GM21390 (cell line): ENCODE data around the gene PLD5.
"Not testable (repeated sequence)": the region's sequence is repeated elsewhere in the genome, so short reads cannot be mapped to it uniquely, and the experiment has no call there.

Experiments
- ATAC-seq: cut with Tn5 transposase; IDR thresholded peaks from one replicate; pipeline ENCODE4 v1.9.1; 2021; ENCODE audit not compliant: unreplicated experiment

PLD5 gene

DNA sequence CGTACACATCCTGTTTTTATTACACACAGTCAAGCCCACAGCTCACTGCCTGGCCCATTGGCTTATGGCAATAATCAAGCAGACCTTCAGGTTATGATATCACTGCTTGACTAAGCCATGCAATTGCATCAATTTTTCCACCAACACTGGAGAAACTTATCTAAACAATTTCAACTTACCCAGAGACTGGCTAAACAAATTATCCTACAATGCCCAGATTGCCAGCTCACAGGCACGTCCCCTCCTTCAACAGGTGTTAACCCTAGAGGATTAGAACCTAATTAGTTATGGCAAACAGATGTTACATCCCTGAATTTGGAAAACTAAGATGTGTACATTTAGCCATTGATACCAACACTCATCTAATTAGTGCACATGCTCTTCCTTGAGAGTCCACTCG lies 310.0 kb downstream of the PLD5 start:
- ATAC-seq: not testable (repeated sequence)

DNA sequence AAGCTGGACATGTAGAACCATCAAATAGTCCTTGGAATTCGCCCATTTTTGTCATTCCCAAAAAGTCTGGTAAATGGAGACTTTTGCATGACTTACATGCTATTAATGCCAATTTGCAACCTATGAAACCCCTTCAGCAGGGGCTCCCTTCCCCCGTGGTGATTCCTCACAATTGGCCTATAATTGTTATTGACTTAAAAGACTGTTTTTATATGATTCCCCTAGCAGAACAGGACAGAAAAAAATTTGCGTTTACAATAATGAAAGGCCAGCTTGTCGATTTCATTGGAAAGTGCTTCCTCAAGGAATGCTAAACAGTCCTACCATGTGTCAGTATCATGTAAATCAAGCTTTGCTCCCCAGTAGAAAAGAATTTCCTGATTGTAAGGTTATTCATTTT lies 311.5 kb downstream of the PLD5 start:
- ATAC-seq: not testable (repeated sequence)

DNA sequence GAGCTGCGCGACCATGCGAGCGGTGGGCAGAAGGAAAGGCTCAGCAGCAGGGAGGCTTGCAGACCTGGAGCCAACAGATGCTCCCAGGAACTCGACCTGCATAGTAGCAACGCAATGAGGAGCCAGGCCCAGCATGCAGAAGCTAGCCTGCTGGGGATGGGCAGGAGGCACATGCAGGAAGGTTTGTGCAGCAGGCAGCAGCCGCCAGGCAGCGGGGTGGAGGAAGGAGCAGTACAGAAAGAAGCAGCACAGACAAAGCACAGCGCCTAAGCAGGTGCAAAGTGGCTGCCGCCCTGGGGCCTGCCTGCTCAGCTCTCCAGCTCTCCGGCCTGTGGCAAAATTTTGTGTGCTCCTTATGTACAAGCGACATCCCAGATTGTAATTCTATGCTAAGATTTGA lies 312.1 kb downstream of the PLD5 start:
- ATAC-seq: no peak

DNA sequence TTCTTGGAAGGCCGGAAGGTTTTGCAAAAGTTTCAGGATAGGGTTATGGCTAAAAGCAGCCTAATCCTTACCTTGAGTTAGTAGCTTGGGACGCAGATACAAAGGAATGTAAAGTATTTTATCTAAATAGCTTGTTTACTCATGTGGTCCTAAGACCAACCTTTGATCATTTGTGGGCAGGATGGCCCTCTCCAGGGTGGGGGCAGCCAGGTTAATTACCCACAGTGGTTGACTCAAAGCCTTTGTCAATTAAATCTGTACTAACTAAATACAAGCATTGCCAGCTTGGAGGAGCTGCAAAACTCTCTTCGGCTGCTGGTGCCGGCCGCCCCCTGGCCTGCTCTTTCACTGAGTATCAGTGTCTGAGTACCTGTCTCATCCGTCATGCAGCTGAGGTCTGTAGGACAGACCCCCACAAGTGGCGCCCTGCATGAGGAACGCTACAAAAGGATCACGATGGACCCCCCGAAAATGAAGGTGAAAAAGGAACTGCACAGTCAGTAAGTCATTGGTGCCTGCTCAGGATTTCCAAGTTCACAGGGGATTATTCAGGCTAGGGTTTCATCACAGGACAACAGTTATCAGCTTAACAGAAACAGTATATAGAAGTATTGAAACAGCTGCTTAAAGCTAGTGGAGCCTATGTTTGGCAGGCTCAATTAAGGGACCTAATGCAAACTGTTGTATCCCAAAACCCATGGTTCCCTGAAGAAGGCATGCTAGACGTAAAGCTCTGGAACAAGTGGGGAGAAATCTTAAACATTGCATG lies 313.1 kb downstream of the PLD5 start:
- no peak for ATAC-seq

DNA sequence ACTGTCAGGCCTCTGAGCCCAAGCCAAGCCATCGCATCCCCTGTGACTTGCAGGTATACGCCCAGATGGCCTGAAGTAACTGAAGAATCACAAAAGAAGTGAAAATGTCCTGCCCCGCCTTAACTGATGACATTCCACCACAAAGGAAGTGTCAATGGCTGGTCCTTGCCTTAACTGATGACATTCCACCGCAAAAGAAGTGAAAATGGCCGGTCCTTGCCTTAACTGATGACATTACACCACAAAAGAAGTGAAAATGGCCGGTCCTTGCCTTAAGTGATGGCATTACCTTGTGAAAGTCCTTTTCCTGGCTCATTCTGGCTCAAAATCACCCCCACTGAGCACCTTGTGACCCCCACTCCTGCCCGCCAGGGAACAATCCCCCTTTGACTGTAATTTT lies 314.2 kb downstream of the PLD5 start:
- not testable (repeated sequence) for ATAC-seq

DNA sequence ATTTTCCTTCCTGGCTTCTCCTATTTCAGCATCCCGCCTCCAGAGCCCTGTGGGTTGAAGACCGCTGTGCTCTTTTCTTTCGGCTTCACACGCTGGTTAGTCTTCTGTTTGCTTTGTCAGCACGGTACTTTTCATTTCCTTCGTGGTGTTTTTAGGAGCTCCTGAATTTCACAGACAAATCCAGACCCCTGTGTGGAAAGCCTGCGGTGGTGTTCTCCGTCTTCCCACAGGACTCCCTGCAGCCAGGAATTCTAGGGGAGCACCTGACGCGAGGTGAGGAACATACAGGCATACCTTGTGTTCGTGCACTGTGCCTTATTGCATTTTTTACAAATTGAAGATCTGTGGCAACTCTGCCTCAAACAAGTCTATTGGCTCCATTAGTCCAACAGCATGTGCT lies 315.4 kb downstream of the PLD5 start:
- no peak for ATAC-seq

DNA sequence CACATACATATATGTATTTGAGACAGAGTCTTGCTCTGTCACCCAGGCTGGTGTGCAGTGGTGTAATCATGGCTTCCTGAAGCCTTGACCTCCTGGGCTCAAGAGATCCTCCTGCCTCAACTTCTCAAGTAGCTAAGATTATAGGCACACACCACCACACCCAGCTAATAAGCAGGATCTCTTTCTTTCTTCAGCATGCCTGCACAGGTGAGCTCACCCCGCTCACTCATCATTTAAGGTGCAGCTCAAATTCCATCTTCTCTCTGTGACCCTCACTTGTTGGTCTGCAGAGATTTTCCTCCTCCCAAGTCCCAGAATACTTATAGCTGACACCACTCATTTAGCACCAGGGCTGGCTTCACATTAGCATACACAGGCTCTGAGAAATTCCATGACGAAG lies 316.5 kb downstream of the PLD5 start:
- no peak for ATAC-seq

DNA sequence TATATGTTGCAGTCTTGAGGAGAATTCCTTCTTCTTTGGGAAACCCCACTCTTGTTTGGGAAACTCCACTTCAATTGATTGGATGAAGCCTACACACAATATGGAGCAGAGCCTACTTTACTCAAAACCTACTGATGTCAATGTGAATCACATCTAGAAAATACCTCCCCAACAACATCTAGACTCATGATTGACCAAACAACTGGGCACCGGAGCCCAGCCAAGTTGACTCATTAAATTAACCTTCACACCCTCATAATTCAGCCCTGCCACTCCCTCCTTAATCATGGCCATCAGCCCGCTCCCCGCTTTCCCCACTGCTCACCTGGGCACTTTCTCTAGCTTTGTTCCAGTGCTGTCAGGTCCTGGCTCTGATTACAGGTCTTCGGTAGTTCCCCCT lies 317.5 kb downstream of the PLD5 start:
- ATAC-seq: no peak

DNA sequence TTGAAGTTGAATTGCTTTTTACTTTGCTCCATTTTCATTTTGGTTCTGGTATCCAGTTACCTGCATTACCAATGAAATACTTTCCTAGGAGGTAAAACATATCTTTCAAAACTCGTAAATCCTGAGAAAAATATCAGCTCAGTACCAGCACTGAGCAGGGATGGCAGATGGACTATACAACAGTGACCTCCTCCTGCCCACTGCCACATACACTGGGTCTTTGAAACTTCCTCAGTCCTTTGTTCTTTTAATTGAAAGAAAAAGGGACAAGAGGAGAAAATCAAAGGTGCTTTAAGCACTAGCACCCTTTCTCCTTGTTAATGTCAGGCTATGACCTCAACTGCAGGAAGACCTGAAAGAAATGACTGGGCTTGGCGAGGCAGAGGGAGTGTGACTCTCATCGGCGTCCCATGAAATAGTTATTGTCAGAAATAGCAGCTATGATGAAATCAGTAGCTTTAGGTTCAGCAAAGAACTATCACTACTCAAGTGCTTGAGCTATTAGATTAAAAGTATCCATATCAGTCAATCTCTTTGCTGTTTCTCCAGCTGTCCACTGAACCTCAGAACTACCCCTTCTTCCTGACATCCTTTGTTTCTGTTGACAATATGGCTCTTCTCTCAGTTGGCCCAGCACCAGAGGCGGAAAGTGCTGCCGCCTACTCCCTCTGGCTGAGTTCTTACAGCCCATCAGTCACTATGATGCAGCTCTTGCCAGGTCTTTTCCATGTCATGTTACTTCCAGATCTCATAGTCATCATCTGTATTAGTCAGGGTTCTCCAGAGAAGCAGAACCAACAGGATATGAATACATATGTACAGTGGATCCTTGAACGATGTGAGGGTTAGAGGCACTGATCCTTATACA lies 318.6 kb downstream of the PLD5 start:
- no peak for ATAC-seq

DNA sequence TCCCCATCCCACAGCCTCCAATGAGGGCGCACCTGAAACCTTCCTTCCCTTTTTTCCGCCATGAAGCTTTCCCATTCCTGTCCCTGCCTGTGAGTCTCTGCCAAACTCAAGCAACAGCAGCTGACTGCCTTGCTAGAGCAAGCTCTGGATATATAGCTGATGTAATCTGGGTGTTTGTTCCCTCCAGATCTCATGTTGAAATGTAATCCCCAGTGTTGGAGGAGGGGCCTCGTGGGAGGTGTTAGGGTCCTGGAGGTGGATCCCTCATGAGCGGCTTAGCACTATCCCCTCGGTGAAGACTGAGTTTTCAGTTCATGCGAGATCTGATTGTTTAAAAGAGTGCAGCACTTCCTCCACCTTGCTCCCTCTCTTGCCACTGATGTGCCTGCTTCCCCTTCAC lies 321.2 kb downstream of the PLD5 start:
- no peak for ATAC-seq

DNA sequence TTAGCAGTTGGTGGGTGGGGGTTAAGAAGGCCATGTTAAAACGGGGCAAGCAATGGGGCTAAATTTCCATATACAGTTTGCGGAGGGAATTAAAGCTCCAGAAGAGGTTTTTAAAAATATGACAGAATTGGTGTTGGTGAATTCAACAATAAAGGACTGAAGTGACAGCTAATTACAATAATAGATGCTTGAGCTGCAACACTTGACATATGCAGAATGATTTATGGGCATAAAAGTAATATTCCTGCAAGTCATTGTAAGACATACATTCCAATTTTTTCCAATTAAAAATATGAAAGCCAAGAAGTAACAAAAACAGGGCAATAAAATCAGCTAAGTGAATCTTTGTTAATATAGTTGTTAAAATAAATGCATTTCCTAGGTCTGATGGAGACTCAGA lies 323.4 kb downstream of the PLD5 start:
- ATAC-seq: no peak

DNA sequence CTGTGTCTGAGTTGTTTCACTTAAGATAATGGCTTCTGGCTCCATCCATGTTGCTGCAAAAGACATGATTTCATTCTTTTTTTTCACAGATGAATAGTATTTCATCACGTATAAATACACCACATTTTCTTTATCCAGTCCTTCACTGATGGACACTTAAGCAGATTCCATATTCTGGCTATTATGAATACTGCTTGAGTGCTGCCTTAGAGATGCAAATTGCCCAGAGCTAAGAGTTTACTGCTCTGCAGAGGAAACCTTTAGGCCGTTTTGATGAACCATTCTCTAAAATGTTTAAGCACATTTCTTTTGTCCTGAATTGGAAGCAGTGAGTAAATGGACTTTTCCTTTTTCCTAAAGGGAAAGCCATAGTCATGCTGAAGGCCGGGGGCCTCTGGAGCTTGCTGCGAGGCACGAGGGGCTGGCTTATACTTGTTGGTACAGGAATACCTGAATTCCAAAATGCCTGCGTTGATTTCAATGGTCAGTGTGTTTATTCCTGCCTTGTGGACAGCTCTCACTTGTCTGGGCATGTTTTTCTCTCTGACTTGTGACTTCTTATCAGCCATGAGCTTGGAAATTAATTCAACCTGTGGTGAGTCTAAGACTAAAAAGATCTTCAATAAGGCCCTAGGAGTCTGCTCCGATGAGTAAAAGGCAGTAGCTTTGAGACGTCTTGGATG lies 324.6 kb downstream of the PLD5 start:
- no peak for ATAC-seq

DNA sequence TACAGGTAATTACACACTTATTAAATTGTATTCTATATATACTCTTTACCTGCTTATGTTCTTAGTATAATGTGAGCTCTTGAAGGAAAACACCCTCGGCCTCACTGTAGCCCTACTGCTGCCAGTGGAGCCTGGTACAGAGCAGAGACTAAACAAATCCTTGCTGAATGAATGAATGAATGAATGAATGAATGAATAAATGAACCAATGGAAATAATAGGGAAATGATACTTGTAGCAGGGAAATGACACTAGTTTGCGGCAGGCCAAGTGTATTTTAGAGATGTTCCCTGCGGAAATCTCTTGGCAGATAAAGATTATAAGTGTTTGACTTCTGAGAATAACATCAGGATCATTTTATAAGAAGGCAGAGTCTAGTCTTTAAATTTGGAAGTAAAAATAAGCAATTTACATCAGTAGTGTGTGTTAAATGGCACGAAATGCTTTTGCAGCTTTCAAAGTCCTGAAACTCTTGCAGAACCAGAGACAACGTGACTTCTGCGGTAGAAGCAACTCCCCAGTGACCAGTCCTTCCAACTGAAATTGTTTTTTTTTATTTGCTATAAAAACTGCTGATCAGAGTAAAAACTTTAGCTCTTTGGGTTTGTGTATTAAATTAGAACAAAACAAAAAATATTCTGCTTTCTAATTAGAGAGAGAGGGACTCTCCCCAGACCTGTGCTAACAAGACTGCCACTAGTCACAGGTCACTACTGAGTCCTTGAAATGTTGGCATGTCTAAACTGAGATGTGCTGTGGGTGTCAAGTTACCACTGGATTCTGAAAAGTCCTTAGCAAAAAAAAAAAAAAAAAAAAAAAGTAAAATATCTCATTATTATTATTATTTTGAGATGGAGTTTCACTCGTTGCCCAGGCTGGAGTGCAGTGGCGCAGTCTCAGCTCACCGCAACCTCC lies 326.3 kb downstream of the PLD5 start:
- no peak for ATAC-seq

DNA sequence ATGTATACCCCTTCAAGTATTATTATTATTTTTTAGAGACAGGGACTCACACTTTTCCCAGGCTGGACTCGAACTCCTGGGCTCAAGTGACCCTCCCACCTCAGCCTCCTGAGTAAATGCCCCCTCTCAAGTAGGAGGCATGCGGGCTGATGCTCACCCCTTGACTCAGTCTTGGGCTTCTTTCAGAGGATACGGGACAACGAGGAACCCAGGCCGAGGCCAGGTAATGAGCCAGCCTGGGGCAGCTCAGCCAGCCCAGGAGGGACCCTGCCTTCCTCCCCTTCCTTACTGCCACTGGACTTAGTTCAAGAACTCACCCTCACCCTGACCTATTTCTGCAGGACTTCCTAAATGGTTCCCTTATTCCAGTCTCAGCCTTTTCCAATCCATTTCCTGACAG lies 327.6 kb downstream of the PLD5 start:
- ATAC-seq: no peak

DNA sequence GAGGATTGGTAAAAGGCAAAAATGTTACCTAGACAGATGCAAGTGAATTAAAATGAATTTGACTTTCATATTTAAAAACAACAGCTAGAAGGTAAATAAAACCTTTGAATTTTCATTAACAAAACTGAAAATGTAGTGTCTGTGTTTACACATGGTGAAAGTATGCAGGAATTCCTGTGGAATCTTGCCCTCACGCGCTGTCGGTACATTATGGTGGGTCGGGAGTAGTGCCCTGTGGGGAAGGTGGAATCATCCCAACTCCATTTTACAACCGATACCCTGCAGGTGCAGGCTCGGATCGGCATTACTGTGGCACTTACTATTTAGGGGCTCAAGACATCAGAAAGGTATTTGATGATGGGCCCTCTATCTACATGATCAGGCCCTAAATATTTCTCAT lies 328.4 kb downstream of the PLD5 start:
- ATAC-seq: no peak

DNA sequence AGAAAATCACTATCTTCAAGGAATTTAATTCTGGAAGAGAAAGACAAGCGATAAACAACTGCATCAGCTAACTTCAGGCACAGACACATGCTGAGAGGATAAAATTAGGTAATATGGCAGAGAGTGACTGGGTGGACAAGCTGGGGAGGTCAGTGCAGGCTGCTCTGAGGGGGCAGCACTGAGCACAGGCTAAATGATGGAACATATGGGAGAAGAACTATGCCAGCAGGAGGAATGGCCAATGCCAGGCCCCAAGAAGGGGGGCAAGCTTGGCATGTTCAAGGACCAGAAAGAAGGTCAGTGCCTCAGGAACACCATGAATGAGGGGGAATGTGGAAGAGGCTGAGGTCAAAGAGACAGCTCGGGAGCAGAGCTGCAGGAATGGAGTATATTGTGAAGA lies 334.9 kb downstream of the PLD5 start:
- ATAC-seq: no peak

DNA sequence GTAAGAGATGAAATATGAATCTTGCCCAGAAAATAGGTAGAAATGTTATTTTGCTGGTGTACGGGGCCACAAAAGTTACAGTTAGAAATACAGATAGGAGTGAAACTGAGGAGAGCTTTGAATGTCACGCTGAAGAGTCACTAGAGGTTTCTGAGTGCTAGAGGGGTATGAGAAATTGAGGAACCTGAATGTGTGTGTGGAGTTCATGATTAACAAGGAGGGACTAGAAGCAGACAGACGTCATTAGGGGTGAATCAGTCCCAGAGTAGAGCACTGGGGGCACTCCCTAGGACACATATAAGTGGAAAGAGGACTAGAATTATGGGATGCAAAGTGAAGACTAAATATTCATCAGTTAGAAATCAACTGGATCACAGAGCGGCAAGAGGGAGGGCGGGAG lies 336.7 kb downstream of the PLD5 start:
- peak; percentile 65 for ATAC-seq

DNA sequence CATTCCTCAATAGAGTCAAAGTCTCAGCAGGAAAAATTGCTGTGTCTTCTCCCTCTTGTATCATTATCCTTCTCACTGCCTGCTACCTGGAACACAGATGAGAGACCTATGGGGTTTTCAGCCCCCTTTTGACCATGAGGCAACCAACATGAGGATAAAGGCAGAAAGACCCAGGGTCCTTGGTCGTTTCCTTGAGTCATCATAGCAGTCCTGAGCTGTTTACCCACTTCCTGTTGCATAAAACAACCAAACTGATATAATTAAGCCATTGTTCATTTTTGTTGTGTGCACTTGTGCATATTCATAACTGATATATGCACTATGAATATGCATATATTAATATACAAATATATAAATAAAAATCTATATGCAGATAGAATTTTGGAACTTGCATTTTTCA lies 337.3 kb downstream of the PLD5 start:
- ATAC-seq: no peak

DNA sequence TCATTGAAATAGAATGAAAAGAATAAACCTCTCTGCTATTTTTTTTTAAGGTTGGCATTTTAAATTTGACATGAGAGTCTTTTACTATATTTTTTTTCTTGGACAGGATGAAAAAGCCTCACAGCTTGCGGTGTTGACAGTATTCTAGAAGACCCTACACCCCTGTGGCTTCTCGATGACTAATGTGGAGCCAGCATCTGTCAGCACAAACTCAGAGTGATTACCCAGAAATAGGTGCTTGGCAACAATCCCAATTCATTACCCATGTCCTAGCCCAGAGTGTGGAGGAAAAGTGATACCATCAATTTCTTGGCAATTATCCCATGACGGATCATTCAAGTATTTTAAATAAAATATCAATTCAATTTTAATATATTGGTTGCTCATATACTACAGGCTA lies 338.8 kb downstream of the PLD5 start:
- no peak for ATAC-seq

DNA sequence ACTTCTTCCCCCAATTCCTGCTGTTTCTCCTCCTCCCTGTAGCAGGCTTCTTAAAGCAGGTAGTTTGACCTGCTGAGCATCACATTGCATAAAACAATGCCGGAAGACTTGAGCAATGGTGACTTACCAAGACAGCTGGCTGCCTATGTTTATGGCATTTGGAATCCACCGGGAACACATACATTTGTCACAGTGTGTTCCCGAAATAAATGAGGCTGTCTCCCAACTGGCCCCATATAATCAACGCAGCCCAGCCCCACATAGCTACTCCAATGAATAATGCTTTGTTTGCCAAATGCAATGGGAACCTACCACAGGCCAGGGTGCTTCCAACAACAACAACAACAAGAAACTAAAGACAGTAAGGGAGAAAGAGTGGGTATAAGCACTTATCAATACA lies 339.5 kb downstream of the PLD5 start:
- ATAC-seq: no peak

DNA sequence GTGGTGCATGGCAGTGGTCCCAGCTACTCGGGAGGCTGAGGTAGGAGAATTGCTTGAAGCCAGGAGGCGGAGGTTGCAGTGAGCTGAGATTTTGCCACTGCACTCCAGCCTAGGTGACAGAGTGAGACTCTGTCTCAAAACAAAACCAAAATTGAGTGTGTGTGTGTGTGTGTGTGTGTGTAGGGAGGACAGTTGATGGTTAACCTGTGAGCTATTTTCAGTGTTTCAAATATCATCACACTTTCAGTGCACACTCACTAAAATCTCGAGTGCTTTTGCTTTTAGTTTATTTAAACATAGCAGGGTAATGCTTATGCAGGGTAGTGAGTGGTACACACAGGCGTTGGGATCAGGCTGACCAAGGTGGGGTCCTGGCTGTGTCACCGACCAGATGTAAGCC lies 344.7 kb downstream of the PLD5 start:
- peak; percentile 87 for ATAC-seq
